RWPE2 (cell line): ENCODE measurements around the gene MICU2.
A peak's percentile ranks its signal among the peaks of the same experiment; 100 is the strongest.

Experiments used
- ATAC-seq: fragments of 200-7000 bp; cut with Tn5 transposase; 3 replicates; pipeline ENCODE4 v1.9.1; 2021; ENCODE audit warnings: low read depth
- DNase-seq: peaks from one replicate; pipeline ENCODE4 v3.0.0-alpha.2; 2020; ENCODE audit warnings: low spot score
- H3K27ac ChIP-seq: fragments of 450-650 bp; 2 replicates; pipeline ENCODE4 v1.5.1; 2017; ENCODE audit warnings: mild to moderate bottlenecking; ENCODE audit not compliant: poor library complexity, severe bottlenecking
- H3K27me3 ChIP-seq: fragments of 250-450 bp; sonication (Bioruptor Pico); 2 replicates; pipeline ENCODE4 v1.5.1; 2021; ENCODE audit warnings: mild to moderate bottlenecking, moderate library complexity; ENCODE audit not compliant: insufficient read depth, poor library complexity, severe bottlenecking
- H3K36me3 ChIP-seq: fragments of 250-450 bp; sonication (Bioruptor Pico); 2 replicates; pipeline ENCODE4 v1.5.1; 2020; ENCODE audit warnings: low read depth, mild to moderate bottlenecking, moderate library complexity
- H3K4me1 ChIP-seq: fragments of 250-450 bp; sonication (Bioruptor Pico); 2 replicates; pipeline ENCODE4 v1.5.1; 2021; ENCODE audit warnings: mild to moderate bottlenecking, moderate library complexity; ENCODE audit not compliant: insufficient read depth, poor library complexity, severe bottlenecking
- H3K4me3 ChIP-seq: fragments of 250-450 bp; sonication (Bioruptor Pico); 2 replicates; pipeline ENCODE4 v1.5.1; 2021; ENCODE audit warnings: mild to moderate bottlenecking, moderate library complexity; ENCODE audit not compliant: severe bottlenecking
- H3K9me3 ChIP-seq: fragments of 250-450 bp; sonication (Bioruptor Pico); 2 replicates; pipeline ENCODE4 v1.5.1; 2021; ENCODE audit warnings: mild to moderate bottlenecking, moderate library complexity; ENCODE audit not compliant: severe bottlenecking
- TF ChIP-seq, protein P1 (sequence below): fragments of 450-650 bp; IDR thresholded peaks from one replicate; pipeline ENCODE4 v1.5.1; 2017; ENCODE audit warnings: mild to moderate bottlenecking, moderate library complexity; ENCODE audit not compliant: poor library complexity, severe bottlenecking

MICU2 gene

DNA sequence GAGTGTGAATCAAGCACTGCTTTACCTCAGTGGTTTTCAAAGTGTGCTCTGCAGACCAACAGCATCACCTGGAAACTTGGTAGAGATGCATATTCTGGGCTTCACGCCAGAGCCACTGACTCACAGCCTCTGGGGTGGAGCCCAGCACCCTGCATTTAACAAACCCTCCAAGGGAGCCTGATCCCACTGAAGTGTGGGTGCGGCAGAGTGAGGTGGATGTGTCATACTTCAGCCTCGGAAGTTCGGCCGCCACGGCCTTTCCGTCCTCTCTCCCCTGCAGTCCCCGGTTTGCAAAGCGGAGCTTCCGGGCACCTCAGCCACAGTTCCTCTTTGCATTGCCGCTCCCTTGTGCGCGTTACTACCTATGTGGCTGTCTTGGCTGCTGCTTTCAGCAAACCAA lies 33.3 kb upstream of the MICU2 start:
- H3K4me1 ChIP-seq, result peaks cover 30% of the 10 kb centered on the region
- no peak overlapping the region for H3K4me3 ChIP-seq
- H3K27ac ChIP-seq, result peak overlapping the region; percentile 53
- no peaks in the 10 kb centered on the region for H3K36me3 ChIP-seq
- ATAC-seq (peak; percentile 98), DNase-seq (peak; percentile 94)
- TF ChIP-seq, protein P1, sequence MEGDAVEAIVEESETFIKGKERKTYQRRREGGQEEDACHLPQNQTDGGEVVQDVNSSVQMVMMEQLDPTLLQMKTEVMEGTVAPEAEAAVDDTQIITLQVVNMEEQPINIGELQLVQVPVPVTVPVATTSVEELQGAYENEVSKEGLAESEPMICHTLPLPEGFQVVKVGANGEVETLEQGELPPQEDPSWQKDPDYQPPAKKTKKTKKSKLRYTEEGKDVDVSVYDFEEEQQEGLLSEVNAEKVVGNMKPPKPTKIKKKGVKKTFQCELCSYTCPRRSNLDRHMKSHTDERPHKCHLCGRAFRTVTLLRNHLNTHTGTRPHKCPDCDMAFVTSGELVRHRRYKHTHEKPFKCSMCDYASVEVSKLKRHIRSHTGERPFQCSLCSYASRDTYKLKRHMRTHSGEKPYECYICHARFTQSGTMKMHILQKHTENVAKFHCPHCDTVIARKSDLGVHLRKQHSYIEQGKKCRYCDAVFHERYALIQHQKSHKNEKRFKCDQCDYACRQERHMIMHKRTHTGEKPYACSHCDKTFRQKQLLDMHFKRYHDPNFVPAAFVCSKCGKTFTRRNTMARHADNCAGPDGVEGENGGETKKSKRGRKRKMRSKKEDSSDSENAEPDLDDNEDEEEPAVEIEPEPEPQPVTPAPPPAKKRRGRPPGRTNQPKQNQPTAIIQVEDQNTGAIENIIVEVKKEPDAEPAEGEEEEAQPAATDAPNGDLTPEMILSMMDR, result no peak
- no peaks in the 10 kb centered on the region for H3K27me3 ChIP-seq
- H3K9me3 ChIP-seq, result no peaks in the 10 kb centered on the region

DNA sequence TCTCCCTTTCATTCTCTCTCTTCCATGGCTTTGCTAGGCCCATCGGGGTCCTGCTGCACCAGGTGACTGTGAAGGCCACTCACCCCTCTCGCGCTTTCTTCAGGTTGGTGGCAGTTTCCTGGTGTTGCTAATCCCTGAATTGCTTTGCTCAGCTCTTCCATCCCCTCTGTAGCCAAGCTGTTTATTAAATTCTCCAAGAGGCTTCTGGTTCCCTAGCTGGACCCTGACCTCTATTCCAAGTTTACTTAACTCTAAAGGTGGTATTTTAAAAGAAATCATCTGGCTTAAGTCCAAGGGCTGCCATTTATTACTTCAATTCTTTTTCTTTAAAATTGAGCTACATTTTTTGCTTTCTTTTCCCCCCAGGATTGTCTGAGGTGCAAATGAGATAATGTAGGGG lies 32.7 kb upstream of the MICU2 start:
- Histone ChIP-seq H3K36me3 (no peaks in the 10 kb centered on the region), H3K27ac (peak overlapping the region; percentile 53), H3K4me3 (no peak overlapping the region), H3K27me3 (no peaks in the 10 kb centered on the region), H3K4me1 (peaks cover 26% of the 10 kb centered on the region), H3K9me3 (no peaks in the 10 kb centered on the region)
- DNase-seq, result no peak
- ATAC-seq, result no peak
- TF ChIP-seq, protein P1, result no peak

DNA sequence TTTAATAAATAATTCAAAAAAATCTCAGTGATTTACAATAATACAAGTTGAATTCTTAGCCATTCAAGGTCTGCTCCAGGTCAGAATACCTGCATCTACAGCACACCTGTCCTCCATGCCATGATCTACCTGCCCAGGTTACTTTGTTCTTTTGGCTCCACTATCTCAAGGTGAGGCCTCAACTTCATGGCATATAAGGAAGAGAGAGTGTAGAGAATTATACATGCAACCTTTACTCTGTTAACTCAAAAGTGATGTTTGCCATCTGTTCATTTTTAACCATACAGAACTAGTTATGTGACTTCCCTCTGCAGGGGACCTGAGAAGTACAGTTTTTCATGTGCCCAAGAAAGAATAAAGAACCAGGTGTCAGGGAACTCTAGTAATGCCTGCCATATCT lies 28.2 kb upstream of the MICU2 start:
- Histone ChIP-seq H3K4me1 (peaks cover 5% of the 10 kb centered on the region), H3K27me3 (no peaks in the 10 kb centered on the region), H3K27ac (no peak overlapping the region), H3K36me3 (no peaks in the 10 kb centered on the region), H3K9me3 (no peaks in the 10 kb centered on the region), H3K4me3 (no peak overlapping the region)
- DNase-seq (no peak), ATAC-seq (no peak)
- TF ChIP-seq, protein P1, result no peak

DNA sequence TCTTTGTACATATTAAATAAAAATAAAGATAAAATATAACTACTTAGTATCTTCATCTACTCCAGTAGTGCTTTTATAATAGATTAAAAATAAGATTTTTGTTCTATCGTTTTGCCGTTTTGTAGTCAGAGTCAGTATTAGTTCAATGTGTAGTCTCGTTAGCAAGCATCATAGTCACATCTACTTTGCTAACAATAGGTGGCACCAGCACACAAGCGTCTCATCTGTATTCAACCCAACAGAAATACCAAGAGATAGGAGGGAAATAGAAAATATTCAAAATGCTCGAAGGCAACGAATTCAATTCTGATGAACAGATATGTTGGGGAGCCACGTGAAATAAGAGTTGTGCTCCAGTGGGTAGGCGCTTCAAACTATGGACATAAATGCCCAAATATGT lies 21.4 kb upstream of the MICU2 start:
- no peak for DNase-seq
- TF ChIP-seq, protein P1, result peak; percentile 84

DNA sequence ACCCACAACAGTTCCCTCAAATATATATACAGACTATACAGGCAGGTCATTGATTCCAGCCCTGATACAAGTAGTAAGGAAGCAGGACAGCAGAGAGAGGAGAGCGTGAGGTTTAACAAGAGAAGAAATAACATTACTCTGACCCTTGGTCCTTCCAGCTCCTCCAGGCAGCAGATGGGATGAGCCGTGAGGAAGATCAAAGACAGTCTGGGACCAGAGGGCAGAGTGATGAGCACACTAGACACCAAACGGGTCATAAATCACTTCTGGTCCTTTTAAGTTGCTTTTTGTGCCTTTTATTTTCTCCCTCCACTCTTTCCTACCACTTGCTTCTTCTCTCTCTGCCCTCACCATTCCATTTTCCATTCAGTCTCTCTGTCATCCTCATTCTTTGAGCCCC lies 16.9 kb upstream of the MICU2 start:
- no peaks in the 10 kb centered on the region for H3K36me3 ChIP-seq
- no peak overlapping the region for H3K4me3 ChIP-seq
- H3K4me1 ChIP-seq, result peaks cover 6% of the 10 kb centered on the region
- TF ChIP-seq, protein P1, result no peak
- DNase-seq (no peak), ATAC-seq (no peak)
- no peak overlapping the region for H3K27ac ChIP-seq
- H3K27me3 ChIP-seq, result no peaks in the 10 kb centered on the region
- H3K9me3 ChIP-seq, result no peaks in the 10 kb centered on the region

More for the DNA sequence above, 21.4 kb upstream of the MICU2 start:
- no peaks in the 10 kb centered on the region for H3K36me3 ChIP-seq
- ATAC-seq, result peak; percentile 92
- H3K4me3 ChIP-seq, result no peak overlapping the region
- H3K27ac ChIP-seq, result no peak overlapping the region
- H3K4me1 ChIP-seq, result no peaks in the 10 kb centered on the region
- no peaks in the 10 kb centered on the region for H3K9me3 ChIP-seq
- H3K27me3 ChIP-seq, result no peaks in the 10 kb centered on the region
